WI38 (cell line): Measurements from ENCODE around the gene BNIP1.

Source experiments
- H3K4me3 ChIP-seq: 2 replicates; pipeline ENCODE4 v1.5.1; 2011; ENCODE audit warnings: low read depth, mild to moderate bottlenecking, control low read depth, low read length
- TF ChIP-seq, protein P1 (sequence below): IDR thresholded peaks from 2 replicates; pipeline ENCODE4 v1.5.1; 2012; ENCODE audit warnings: low read depth, mild to moderate bottlenecking, control low read depth, low read length

BNIP1 gene, protein sequence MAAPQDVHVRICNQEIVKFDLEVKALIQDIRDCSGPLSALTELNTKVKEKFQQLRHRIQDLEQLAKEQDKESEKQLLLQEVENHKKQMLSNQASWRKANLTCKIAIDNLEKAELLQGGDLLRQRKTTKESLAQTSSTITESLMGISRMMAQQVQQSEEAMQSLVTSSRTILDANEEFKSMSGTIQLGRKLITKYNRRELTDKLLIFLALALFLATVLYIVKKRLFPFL

DNA sequence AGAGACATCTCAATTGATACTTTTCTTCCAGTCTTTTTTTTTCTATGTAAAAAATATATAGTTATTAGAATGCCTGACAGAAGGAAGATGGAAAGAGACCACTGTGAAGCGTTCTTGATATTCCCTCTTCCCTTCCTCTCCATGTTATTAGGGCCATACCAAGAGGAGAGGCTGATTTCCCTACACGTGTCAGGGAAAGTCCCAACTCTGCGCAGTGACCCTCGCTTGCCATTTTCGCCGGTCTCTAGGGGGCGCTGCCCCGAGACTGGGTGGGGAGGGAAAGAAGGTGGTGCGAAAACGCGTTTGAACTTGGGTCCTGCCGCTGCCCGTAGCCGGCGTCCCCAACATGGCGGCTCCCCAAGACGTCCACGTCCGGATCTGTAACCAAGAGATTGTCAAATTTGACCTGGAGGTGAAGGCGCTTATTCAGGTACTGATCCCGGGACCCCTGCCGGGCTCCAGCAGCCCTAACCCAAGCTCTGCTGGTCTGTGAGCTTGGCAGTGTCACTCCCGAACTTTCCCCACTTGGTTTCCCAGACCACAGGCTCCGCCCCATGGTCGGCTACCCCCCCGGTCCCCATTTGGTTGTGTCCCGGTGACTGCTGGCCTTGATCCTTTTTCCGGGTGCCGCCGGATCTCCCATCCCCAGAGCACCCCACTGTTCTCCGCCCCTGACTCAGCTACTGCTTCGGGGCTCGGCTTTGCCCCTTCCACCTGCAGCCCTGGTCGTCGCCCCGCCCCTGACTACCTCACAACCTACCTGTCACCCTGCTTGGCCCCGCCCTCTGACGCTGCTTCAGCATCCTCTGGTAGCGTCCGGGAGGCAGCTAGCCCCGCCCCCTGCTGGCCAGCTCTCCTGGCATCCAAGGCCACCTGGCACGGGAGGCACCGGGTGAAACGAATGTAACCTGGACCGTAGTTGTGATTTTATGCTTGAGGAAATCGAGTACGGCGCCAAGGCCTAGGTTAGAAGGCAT lies at the start of gene BNIP1:
TSS of gene BNIP1 (plus strand) at position 332 of the 977 bp plus-strand sequence. CDS start at position 347, 15 bp downstream.
- H3K4me3 ChIP-seq = peak within 1 kb of the TSS; percentile 99
- TF ChIP-seq, protein P1, sequence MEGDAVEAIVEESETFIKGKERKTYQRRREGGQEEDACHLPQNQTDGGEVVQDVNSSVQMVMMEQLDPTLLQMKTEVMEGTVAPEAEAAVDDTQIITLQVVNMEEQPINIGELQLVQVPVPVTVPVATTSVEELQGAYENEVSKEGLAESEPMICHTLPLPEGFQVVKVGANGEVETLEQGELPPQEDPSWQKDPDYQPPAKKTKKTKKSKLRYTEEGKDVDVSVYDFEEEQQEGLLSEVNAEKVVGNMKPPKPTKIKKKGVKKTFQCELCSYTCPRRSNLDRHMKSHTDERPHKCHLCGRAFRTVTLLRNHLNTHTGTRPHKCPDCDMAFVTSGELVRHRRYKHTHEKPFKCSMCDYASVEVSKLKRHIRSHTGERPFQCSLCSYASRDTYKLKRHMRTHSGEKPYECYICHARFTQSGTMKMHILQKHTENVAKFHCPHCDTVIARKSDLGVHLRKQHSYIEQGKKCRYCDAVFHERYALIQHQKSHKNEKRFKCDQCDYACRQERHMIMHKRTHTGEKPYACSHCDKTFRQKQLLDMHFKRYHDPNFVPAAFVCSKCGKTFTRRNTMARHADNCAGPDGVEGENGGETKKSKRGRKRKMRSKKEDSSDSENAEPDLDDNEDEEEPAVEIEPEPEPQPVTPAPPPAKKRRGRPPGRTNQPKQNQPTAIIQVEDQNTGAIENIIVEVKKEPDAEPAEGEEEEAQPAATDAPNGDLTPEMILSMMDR = peak; percentile 95

DNA sequence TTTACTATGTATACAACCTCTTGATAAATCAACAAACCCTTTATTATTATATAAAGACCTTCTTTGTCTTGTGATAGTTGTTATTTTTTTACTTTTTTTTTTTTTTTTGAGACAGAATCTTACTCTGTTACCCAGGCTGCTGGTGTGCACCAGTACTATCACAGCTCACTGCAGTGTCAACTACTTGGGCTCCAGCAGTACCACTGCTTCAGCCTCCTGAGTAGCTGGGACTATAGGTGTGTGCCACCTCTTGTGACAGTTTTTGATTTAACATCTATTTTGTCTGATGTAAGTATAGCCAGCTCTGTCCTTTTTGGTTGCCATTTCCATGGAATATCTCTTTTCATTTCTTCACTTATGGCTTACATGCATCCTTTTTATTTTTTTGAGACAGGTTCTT lies 45.5 kb upstream of the BNIP1 start:
- no peak overlapping the region for H3K4me3 ChIP-seq
- TF ChIP-seq, protein P1 = no peak

DNA sequence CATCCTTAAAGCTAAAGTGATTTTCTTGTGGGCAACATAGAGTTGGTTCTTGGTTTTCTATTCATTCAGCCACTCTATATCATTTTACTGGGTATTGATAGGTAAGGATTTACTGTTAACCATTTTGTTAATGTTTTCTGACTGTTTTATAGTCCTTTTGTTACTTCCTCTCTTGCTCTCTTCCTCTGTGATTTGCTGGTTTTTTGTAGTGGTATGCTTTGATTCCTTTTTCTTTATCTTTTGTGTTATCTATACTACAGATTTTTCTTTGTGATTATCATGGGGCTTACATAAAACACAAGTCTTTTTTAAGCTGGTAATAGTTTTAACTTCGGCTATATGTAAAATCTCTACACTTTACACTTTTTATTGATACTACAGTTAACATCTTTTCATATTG lies 44.9 kb upstream of the BNIP1 start:
- TF ChIP-seq, protein P1 = no peak
- no peak overlapping the region for H3K4me3 ChIP-seq

DNA sequence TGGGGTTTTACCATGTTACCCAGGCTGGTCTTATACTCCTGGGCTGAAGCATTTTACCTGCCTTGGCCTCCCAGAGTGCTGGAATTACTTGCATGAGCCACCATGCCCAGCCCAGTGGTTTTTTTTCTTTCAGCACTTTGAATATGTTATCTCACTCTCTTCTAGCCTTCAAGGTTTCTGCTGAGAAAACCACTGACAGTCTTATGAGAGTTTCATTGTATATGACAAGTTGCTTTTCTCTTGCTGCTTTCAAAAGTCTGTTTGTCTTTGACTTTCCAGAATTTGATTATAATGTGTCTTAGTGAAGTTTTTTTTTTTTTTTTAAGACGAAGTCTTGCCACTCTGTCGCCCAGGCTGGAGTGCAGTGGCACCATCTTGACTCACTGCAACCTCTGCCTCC lies 43.1 kb upstream of the BNIP1 start:
- TF ChIP-seq, protein P1 = no peak
- no peak overlapping the region for H3K4me3 ChIP-seq

DNA sequence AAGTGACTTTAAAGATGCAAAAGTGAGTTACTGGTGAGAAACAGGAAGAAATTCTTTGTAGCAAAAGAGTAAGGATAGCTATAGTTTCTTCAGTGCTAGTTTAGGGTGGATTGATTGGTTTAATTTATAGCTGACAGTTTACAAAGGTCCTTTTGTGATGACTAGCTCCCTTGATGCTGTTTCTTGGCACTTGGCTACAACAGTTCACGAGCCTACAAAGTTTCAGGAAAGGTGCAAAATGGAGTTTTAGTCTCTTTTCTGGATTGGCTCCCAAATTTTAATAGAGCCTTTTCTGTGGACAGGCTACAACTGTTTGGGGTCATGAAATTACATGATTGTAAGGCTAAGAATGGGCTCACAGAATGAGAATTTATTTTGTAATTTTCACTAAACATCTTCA lies 40.9 kb upstream of the BNIP1 start:
- TF ChIP-seq, protein P1 = no peak
- no peak overlapping the region for H3K4me3 ChIP-seq

DNA sequence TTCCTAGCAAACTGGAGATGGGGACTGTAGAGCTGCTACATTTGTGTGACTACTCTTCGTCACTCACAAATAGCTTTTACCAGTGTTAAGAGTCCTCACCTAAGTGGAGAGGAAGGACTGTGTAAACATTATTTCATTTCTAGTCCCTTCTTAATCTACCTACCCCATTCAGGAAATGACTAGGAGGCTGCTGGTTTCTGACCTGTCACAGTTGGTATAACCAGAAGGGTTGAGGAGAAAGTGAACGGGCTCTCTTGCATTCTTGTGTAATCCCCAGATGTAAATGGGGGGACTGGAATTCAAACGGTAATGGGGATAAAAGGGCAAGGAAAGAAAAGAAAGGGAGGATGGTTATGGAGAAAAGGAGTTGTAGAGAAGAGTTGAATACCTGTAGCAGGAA lies 35.4 kb upstream of the BNIP1 start:
- H3K4me3 ChIP-seq = no peak overlapping the region
- TF ChIP-seq, protein P1 = no peak

DNA sequence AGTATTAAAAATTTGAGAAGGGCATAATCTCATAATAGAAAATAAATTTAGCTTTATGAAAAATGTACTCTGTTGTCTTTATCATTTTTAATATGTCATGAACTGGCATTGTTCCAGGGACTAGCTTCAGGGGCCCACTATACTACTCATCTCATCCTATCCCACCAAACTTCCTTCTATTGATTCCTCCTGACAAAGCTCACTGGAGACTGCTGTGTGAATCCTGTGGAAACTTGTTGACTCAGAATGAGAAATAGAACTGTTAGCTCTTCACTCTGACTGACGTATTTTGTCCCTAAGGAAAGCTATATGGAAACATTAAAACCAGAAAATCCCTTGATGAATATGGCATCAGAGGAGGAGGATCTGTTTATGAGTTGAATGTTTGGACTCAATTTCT lies 29.8 kb upstream of the BNIP1 start:
- H3K4me3 ChIP-seq = no peak overlapping the region
- TF ChIP-seq, protein P1 = no peak
